Mesenchymal stem cell (in vitro differentiated cells and primary cell): Measurements from ENCODE around the gene ACSM6.
A peak's percentile ranks its signal among the peaks of the same experiment; 100 is the strongest.

Source experiments
- DNase-seq: peaks from one replicate; pipeline ENCODE4 v3.0.0-alpha.2; 2013
- H2AFZ ChIP-seq: one replicate; pipeline ENCODE4 v1.6.1; 2013; ENCODE audit warnings: low read depth, mild to moderate bottlenecking, control low read depth, inconsistent platforms, low read length, moderate library complexity
- H2AK5ac ChIP-seq: 2 replicates; pipeline ENCODE4 v1.6.1; 2013; ENCODE audit warnings: low read length, moderate library complexity, mild to moderate bottlenecking, inconsistent platforms; ENCODE audit not compliant: severe bottlenecking
- H2BK120ac ChIP-seq: one replicate; pipeline ENCODE4 v1.6.1; 2013; ENCODE audit warnings: low read depth, mild to moderate bottlenecking, inconsistent platforms, low read length, moderate library complexity
- H2BK12ac ChIP-seq, 2 experiments: one replicate each; pipeline ENCODE4 v1.6.1; 2013; ENCODE audit warnings: inconsistent platforms in 2 of 2, low read length in 2 of 2, mild to moderate bottlenecking in 2 of 2, moderate library complexity in 2 of 2, control low read depth in 1 of 2
- H2BK15ac ChIP-seq: one replicate; pipeline ENCODE4 v1.6.1; 2013; ENCODE audit warnings: mild to moderate bottlenecking, low read depth, inconsistent platforms; ENCODE audit not compliant: poor library complexity, severe bottlenecking
- H2BK5ac ChIP-seq: 2 replicates; pipeline ENCODE4 v1.6.1; 2013; ENCODE audit warnings: low read depth, mild to moderate bottlenecking, low read length, control low read depth, inconsistent platforms; ENCODE audit not compliant: poor library complexity, severe bottlenecking
- H3K14ac ChIP-seq, 2 experiments: one replicate each; pipeline ENCODE4 v1.6.1; 2013; ENCODE audit warnings: inconsistent platforms in 2 of 2, low read length in 2 of 2, control low read depth in 1 of 2, mild to moderate bottlenecking in 1 of 2, moderate library complexity in 1 of 2
- H3K18ac ChIP-seq, 2 experiments: one replicate each; pipeline ENCODE4 v1.6.1; 2013; ENCODE audit warnings: inconsistent platforms in 2 of 2, low read length in 2 of 2, control low read depth in 1 of 2, low read depth in 1 of 2, mild to moderate bottlenecking in 1 of 2
- H3K23ac ChIP-seq, 2 experiments: one replicate each; pipeline ENCODE4 v1.6.1; 2013; ENCODE audit warnings: inconsistent platforms in 2 of 2, low read length in 2 of 2, mild to moderate bottlenecking in 2 of 2, moderate library complexity in 2 of 2, control low read depth in 1 of 2
- H3K27ac ChIP-seq: 2 replicates; pipeline ENCODE4 v1.5.1; 2013; ENCODE audit warnings: mild to moderate bottlenecking, moderate library complexity, low read length, control low read depth, inconsistent platforms; ENCODE audit not compliant: poor library complexity, severe bottlenecking
- H3K27me3 ChIP-seq, 2 experiments: 2 replicates each; pipeline versions ENCODE4 v1.6.1 to v1.7.0; 2013; ENCODE audit warnings: low read length in 2 of 2, mild to moderate bottlenecking in 2 of 2, moderate library complexity in 2 of 2, control low read depth in 1 of 2, inconsistent platforms in 1 of 2; ENCODE audit not compliant: control insufficient read depth in 1 of 2, insufficient read depth in 1 of 2
- H3K36me3 ChIP-seq, 2 experiments: 2 replicates each; pipeline versions ENCODE4 v1.6.1 to v1.7.0; 2013; ENCODE audit warnings: low read length in 2 of 2, control low read depth in 1 of 2, inconsistent platforms in 1 of 2, low read depth in 1 of 2, mild to moderate bottlenecking in 1 of 2; ENCODE audit not compliant: insufficient read depth in 2 of 2, control insufficient read depth in 1 of 2
- H3K4ac ChIP-seq, 2 experiments: one replicate each; pipeline ENCODE4 v1.6.1; 2013; ENCODE audit warnings: inconsistent platforms in 2 of 2, low read length in 2 of 2, mild to moderate bottlenecking in 2 of 2, moderate library complexity in 2 of 2, control low read depth in 1 of 2, low read depth in 1 of 2
- H3K4me1 ChIP-seq: 2 replicates; pipeline ENCODE4 v1.6.1; 2013; ENCODE audit warnings: low read depth, low read length, control low read depth; ENCODE audit not compliant: control insufficient read depth, insufficient read depth
- H3K4me2 ChIP-seq: 2 replicates; pipeline ENCODE4 v1.6.1; 2013; ENCODE audit warnings: low read length, mild to moderate bottlenecking, inconsistent platforms; ENCODE audit not compliant: poor library complexity, severe bottlenecking
- H3K4me3 ChIP-seq, 2 experiments: 2 replicates each; pipeline versions ENCODE4 v1.5.1 to v1.7.0; 2013; ENCODE audit warnings: low read length in 2 of 2, mild to moderate bottlenecking in 2 of 2, control low read depth in 1 of 2, low read depth in 1 of 2; ENCODE audit not compliant: insufficient read depth in 1 of 2
- H3K79me1 ChIP-seq: replicated peaks from 2 replicates; pipeline ENCODE4 v1.6.1; 2013; ENCODE audit warnings: mild to moderate bottlenecking, control low read depth, low read length, inconsistent platforms; ENCODE audit not compliant: poor library complexity, severe bottlenecking
- H3K9ac ChIP-seq: 2 replicates; pipeline ENCODE4 v1.7.0; 2013; ENCODE audit warnings: mild to moderate bottlenecking, low read length, moderate library complexity
- H3K9me3 ChIP-seq: 2 replicates; pipeline ENCODE4 v1.7.0; 2013; ENCODE audit warnings: mild to moderate bottlenecking, low read length; ENCODE audit not compliant: control insufficient read depth
- H4K8ac ChIP-seq: one replicate; pipeline ENCODE4 v1.6.1; 2013; ENCODE audit warnings: inconsistent platforms, mild to moderate bottlenecking, low read length, moderate library complexity
- H4K91ac ChIP-seq: one replicate; pipeline ENCODE4 v1.6.1; 2013; ENCODE audit warnings: mild to moderate bottlenecking, low read length, inconsistent platforms
- WGBS: methylation state at CpG from one replicate; pipeline ENCODE4 v1.1.7; 2013; ENCODE audit warnings: mixed read lengths; 5-methylcytosine and 5-hydroxymethylcytosine counted together

The ACSM6 gene

DNA sequence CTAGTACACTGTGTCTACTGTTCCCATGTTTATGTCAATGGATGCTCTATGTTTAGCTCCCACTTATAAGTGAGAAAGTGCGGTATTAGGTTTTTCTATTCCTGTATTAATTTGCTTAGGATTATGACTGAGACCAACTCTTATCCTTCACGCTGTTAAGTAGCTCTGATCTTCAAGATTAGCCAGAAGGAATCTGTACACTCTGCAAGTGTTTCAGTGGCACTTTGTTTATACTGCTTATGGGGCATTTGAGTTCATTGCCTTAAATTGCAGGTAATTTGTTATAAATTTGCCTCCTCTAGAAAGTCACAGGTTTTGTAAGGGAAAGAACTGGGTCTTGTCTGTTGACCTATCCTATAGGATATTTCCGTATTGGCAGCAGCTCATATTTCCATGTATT, 6.4 kb upstream of the ACSM6 start:
- no peak overlapping the region for H2BK15ac ChIP-seq
- no peak overlapping the region for H3K4ac ChIP-seq
- no peak overlapping the region for H3K9ac ChIP-seq
- H3K4me2 ChIP-seq, result no peak overlapping the region
- H2BK5ac ChIP-seq, result no peak overlapping the region
- no peak overlapping the region for H2BK120ac ChIP-seq
- H2AK5ac ChIP-seq, result no peak overlapping the region
- H3K18ac ChIP-seq, result no peak overlapping the region
- DNase-seq, result no peak
- WGBS, result 100% methylated on average over 2 of the region's 3 CpGs
- no peak overlapping the region for H4K8ac ChIP-seq
- no peak overlapping the region for H3K4me3 ChIP-seq
- no peak overlapping the region for H3K23ac ChIP-seq
- peaks cover 4% of the 10 kb centered on the region for H3K4me1 ChIP-seq
- no peak overlapping the region for H2BK12ac ChIP-seq
- no peaks in the 10 kb centered on the region for H3K9me3 ChIP-seq
- H3K79me1 ChIP-seq, result no peaks in the 10 kb centered on the region
- peaks cover 0 to 7% of the 10 kb centered on the region in 2 experiments for H3K27me3 ChIP-seq
- no peak overlapping the region for H4K91ac ChIP-seq
- H3K14ac ChIP-seq, result no peak overlapping the region
- no peak overlapping the region for H3K27ac ChIP-seq
- no peaks in the 10 kb centered on the region for H3K36me3 ChIP-seq
- no peak overlapping the region for H2AFZ ChIP-seq

DNA sequence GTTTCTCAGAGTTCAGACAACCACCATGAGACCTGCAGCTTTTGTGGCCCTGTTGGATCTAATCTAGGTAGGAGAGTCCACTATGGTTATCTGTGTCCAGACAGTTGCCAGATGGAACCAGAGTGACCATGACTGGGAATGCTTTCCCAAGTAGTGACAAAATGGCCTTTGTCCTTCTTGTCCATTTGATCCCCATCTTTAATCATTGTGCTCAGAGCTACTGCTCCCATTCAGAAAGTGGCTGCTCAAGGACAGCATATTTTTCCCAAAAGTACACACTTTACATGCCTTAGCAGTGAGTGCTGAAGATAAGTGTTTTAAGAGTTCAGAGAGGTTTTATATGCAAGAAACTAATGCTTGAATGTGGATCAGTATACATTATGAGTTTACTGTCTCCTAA, 5.4 kb upstream of the ACSM6 start:
- no peak for DNase-seq
- H3K36me3 ChIP-seq, result no peaks in the 10 kb centered on the region
- no peak overlapping the region for H4K8ac ChIP-seq
- peaks cover 4% of the 10 kb centered on the region for H3K4me1 ChIP-seq
- no peak overlapping the region for H2BK120ac ChIP-seq
- no peak overlapping the region for H4K91ac ChIP-seq
- H3K4me2 ChIP-seq, result no peak overlapping the region
- H2BK5ac ChIP-seq, result no peak overlapping the region
- no peak overlapping the region for H3K18ac ChIP-seq
- no peak overlapping the region for H3K14ac ChIP-seq
- H3K9me3 ChIP-seq, result no peaks in the 10 kb centered on the region
- no peak overlapping the region for H3K27ac ChIP-seq
- no peak overlapping the region for H2AFZ ChIP-seq
- H3K27me3 ChIP-seq, result peaks cover 0 to 7% of the 10 kb centered on the region in 2 experiments
- H3K4me3 ChIP-seq, result no peak overlapping the region
- no peak overlapping the region for H3K23ac ChIP-seq
- H3K9ac ChIP-seq, result no peak overlapping the region
- no peak overlapping the region for H2BK12ac ChIP-seq
- H2AK5ac ChIP-seq, result no peak overlapping the region
- no peaks in the 10 kb centered on the region for H3K79me1 ChIP-seq
- H3K4ac ChIP-seq, result no peak overlapping the region
- no peak overlapping the region for H2BK15ac ChIP-seq

DNA sequence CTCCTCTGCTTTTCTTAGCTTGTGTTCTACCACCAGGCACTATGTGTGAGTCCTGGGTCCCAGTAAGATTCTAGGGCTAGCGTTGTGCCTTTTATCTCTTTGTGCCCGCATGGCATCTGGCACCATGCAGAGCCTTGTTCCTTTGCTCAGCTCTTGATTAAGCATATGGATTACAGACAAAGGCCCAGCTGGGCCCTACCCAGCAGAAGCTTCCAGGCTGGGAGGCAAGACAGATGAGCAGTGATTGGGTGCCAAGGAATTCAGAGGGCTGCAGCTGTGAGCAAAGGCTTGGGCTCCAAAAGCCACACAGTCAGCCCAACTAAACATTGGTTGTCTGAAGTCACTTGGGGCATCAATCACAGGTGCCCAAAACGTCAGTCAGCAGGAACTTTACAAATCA, 2.0 kb downstream of the ACSM6 start:
- 62% methylated on average over 3 of the region's 3 CpGs for WGBS
- Histone ChIP-seq H3K18ac (no peak overlapping the region), H3K23ac (no peak overlapping the region), H3K9ac (no peak overlapping the region), H3K4me1 (peaks cover 2% of the 10 kb centered on the region), H2AK5ac (no peak overlapping the region), H2BK120ac (no peak overlapping the region), H2BK12ac (no peak overlapping the region), H3K9me3 (no peaks in the 10 kb centered on the region), H3K27ac (no peak overlapping the region), H3K4ac (no peak overlapping the region), H2BK15ac (no peak overlapping the region), H4K8ac (no peak overlapping the region), H2BK5ac (no peak overlapping the region), H3K79me1 (no peaks in the 10 kb centered on the region), H3K4me2 (no peak overlapping the region), H3K4me3 (no peak overlapping the region), H3K36me3 (no peaks in the 10 kb centered on the region), H3K14ac (no peak overlapping the region), H4K91ac (no peak overlapping the region), H2AFZ (no peak overlapping the region), H3K27me3 (no peaks in the 10 kb centered on the region)
- no peak for DNase-seq

DNA sequence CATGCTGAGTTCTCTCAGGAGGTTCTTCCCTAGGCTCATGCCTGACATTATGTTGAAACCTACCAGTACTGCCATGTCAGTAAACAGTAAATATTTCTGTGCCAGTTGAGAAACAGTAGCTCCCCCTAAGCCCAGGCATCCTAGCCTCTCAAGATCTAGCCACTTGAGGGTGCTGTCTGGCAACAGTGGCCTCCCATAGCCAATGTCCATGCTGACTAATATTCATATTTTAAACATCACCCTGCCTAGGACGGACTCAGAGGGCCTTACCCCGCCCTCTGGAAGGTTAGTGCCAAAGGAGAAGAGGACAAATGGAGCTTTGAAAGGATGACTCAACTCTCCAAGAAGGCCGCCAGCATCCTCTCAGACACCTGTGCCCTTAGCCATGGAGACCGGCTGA, 7.7 kb downstream of the ACSM6 start:
- Histone ChIP-seq H3K4me2 (no peak overlapping the region), H3K4me3 (no peak overlapping the region), H3K4me1 (no peaks in the 10 kb centered on the region), H2AFZ (no peak overlapping the region), H4K91ac (no peak overlapping the region), H3K9ac (no peak overlapping the region), H4K8ac (no peak overlapping the region), H3K79me1 (no peaks in the 10 kb centered on the region), H2AK5ac (no peak overlapping the region), H3K27ac (no peak overlapping the region), H3K18ac (no peak overlapping the region), H2BK120ac (no peak overlapping the region), H3K9me3 (no peaks in the 10 kb centered on the region), H2BK15ac (no peak overlapping the region), H3K14ac (no peak overlapping the region), H2BK5ac (no peak overlapping the region), H2BK12ac (no peak overlapping the region), H3K23ac (no peak overlapping the region), H3K36me3 (no peaks in the 10 kb centered on the region), H3K4ac (no peak overlapping the region), H3K27me3 (no peaks in the 10 kb centered on the region)
- DNase-seq, result peak; percentile 16
- 86% methylated on average over 3 of the region's 4 CpGs for WGBS
